ENCODE measurements around the gene PSMD3. TPM values are rescaled to one million over a fixed set of nuclear protein-coding genes. Genes with fewer than 3 reads are reported as not detected.

PSMD3 gene
- total RNA-seq: 100 to 1,000 TPM; 152 to 164 TPM
- polyA plus RNA-seq (2013, experiment 1 of 2): 142 TPM
- 132 TPM for polyA plus RNA-seq (2013, experiment 2 of 2)
- long read RNA-seq, experiment 1, transcript PSMD3-201 (12 exons, 2,158 nt): major isoform, 53 of 102 reads
- long read RNA-seq, experiment 1, partial matches to known transcripts: 38 of 102 reads
- long read RNA-seq, experiment 1, other reads (novel, unspliced or antisense): 11 of 102 reads
- long read RNA-seq, experiment 2, transcript PSMD3-201 (12 exons, 2,158 nt): major isoform, 186 of 203 reads
- long read RNA-seq, experiment 2, partial matches to known transcripts: 13 of 203 reads
- long read RNA-seq, experiment 2, other reads (novel, unspliced or antisense): 4 of 203 reads
- long read RNA-seq, experiment 3, transcript PSMD3-201 (12 exons, 2,158 nt): major isoform, 744 of 794 reads
- long read RNA-seq, experiment 3, partial matches to known transcripts: 19 of 794 reads
- long read RNA-seq, experiment 3, other reads (novel, unspliced or antisense): 31 of 794 reads
- long read RNA-seq, experiment 4, transcript PSMD3-201 (12 exons, 2,158 nt): major isoform, 83 of 90 reads
- long read RNA-seq, experiment 4, partial matches to known transcripts: 5 of 90 reads
- long read RNA-seq, experiment 4, other reads (novel, unspliced or antisense): 2 of 90 reads

DNA sequence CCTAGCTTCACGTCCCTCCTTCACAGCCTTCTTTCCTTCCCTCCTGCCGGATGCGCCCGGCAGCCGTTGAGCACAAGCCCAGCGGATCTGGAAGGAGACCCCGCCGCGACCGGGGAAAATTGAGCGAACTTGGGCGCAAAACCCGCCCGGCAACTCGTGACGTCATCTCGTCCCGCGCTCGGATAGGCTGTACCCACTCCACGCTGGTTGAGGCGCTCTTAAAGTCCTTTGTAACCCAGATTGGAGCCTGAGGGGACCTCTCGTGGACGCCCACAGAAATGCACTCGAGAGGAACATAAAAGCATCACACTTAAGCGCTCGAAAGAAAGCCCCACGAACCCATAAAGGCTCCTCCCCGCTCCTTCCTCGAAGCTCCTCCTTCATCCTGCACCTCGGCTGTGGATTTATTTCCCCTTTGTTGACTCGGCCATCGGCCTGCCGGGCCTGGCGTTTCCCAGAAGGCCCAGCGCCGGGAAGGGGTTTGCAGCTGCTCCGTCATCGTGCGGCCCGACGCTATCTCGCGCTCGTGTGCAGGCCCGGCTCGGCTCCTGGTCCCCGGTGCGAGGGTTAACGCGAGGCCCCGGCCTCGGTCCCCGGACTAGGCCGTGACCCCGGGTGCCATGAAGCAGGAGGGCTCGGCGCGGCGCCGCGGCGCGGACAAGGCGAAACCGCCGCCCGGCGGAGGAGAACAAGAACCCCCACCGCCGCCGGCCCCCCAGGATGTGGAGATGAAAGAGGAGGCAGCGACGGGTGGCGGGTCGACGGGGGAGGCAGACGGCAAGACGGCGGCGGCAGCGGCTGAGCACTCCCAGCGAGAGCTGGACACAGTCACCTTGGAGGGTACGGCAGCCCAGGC lies at the start of gene PSMD3:
TSS of gene PSMD3 (plus strand) at position 457 of the 856 bp plus-strand sequence. CDS start at position 621, 164 bp downstream.
- peaks cover 2% of the 10 kb centered on the region for H3K4me1 ChIP-seq (ENCODE audit: control insufficient read depth, insufficient read depth, low read length)
- 0% methylated on average over 35 to 84 of the region's 84 CpGs for WGBS, 2 experiments (ENCODE audit: insufficient coverage in 1 of 2, insufficient read length in 1 of 2)
- Mint-ChIP-seq H3K27me3 (ENCODE audit: insufficient read depth) (peaks cover 6% of the 10 kb centered on the region), H3K4me1 (peaks cover 23% of the 10 kb centered on the region), H3K27ac (peak within 1 kb of the TSS; percentile 93), H3K4me3 (peak within 1 kb of the TSS; percentile 92), H3K36me3 (ENCODE audit: low read depth) (peaks cover 20% of the 10 kb centered on the region), H3K9me3 (no peaks in the 10 kb centered on the region)
- H3K27me3 ChIP-seq (ENCODE audit: control insufficient read depth, insufficient read depth, low read length, poor library complexity, severe bottlenecking): no peaks in the 10 kb centered on the region
- H3K36me3 ChIP-seq (ENCODE audit: control insufficient read depth, insufficient read depth, low read length): peaks cover 23% of the 10 kb centered on the region
- peak; percentile 100 for DNase-seq
- H3K9me3 ChIP-seq (ENCODE audit: control insufficient read depth, low read length): no peaks in the 10 kb centered on the region
- H3K9ac ChIP-seq (ENCODE audit: extremely low read depth, low read length, poor library complexity, severe bottlenecking): peak within 1 kb of the TSS; percentile 98
- TF ChIP-seq, protein P1, sequence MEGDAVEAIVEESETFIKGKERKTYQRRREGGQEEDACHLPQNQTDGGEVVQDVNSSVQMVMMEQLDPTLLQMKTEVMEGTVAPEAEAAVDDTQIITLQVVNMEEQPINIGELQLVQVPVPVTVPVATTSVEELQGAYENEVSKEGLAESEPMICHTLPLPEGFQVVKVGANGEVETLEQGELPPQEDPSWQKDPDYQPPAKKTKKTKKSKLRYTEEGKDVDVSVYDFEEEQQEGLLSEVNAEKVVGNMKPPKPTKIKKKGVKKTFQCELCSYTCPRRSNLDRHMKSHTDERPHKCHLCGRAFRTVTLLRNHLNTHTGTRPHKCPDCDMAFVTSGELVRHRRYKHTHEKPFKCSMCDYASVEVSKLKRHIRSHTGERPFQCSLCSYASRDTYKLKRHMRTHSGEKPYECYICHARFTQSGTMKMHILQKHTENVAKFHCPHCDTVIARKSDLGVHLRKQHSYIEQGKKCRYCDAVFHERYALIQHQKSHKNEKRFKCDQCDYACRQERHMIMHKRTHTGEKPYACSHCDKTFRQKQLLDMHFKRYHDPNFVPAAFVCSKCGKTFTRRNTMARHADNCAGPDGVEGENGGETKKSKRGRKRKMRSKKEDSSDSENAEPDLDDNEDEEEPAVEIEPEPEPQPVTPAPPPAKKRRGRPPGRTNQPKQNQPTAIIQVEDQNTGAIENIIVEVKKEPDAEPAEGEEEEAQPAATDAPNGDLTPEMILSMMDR (conservative IDR thresholded peaks at IDR 0.05): peak; percentile 73
- H3K4me3 ChIP-seq (ENCODE audit: low read length): peak within 1 kb of the TSS; percentile 99
- peak within 1 kb of the TSS; percentile 95 for H3K27ac ChIP-seq (ENCODE audit: low read depth, low read length)

DNA sequence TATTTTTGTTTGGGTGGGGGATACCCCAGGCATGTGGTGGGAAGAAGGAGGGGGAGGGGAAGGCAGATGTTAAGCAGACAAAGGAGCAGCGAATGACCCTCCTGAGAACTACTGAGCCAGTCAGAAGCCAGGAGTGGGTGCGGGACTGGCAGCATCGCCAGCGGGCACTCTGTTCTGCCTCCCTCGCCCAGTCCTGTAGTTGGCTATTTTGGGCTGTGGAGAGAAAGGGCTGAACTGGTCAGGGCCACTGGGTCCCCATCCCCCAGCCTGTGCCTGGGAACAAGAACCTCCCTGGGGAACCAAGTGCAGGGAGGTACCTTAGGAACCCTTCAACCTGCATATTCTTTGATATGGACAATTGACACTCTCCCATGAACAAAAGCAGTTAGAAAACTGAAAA lies 46.7 kb upstream of the PSMD3 start:
- H3K9me3 ChIP-seq (ENCODE audit: control insufficient read depth, low read length): no peaks in the 10 kb centered on the region
- no peak overlapping the region for H3K9ac ChIP-seq (ENCODE audit: extremely low read depth, low read length, poor library complexity, severe bottlenecking)
- no peaks in the 10 kb centered on the region for H3K36me3 Mint-ChIP-seq (ENCODE audit: low read depth)
- no peak overlapping the region for H3K27ac Mint-ChIP-seq
- H3K27me3 Mint-ChIP-seq (ENCODE audit: insufficient read depth): no peaks in the 10 kb centered on the region
- H3K9me3 Mint-ChIP-seq: no peaks in the 10 kb centered on the region
- WGBS, 2 experiments (ENCODE audit: insufficient coverage in 1 of 2, insufficient read length in 1 of 2): 92 to 93% methylated on average over 2 to 5 of the region's 5 CpGs
- H3K27me3 ChIP-seq (ENCODE audit: control insufficient read depth, insufficient read depth, low read length, poor library complexity, severe bottlenecking): no peaks in the 10 kb centered on the region
- H3K4me3 ChIP-seq (ENCODE audit: low read length): no peak overlapping the region
- no peak overlapping the region for H3K4me3 Mint-ChIP-seq
- H3K4me1 ChIP-seq (ENCODE audit: control insufficient read depth, insufficient read depth, low read length): no peaks in the 10 kb centered on the region
- no peaks in the 10 kb centered on the region for H3K36me3 ChIP-seq (ENCODE audit: control insufficient read depth, insufficient read depth, low read length)
- TF ChIP-seq, protein P1 (conservative IDR thresholded peaks at IDR 0.05): no peak
- DNase-seq: peak; percentile 51
- no peak overlapping the region for H3K27ac ChIP-seq (ENCODE audit: low read depth, low read length)
- peaks cover 14% of the 10 kb centered on the region for H3K4me1 Mint-ChIP-seq

DNA sequence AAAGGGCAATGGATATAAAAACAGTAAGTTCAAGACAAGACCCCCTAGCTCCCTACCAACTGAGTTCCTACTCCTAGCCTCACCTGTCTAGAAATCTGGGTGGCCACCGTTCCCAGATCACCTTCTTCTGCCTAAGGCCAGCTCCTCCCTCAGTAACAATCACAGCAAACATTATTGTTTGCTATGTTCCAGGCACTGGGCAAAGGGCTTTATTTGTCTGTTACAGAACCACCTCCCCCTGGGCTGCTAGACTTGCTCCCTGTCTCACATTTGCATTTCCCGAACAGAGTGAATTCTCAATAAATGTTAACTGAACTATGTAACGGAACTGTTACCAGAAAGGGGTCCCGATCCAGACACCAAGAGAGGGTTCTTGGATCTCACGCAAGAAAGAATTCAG lies 46.3 kb upstream of the PSMD3 start:
- H3K36me3 Mint-ChIP-seq (ENCODE audit: low read depth): no peaks in the 10 kb centered on the region
- H3K4me3 ChIP-seq (ENCODE audit: low read length): no peak overlapping the region
- H3K4me3 Mint-ChIP-seq: no peak overlapping the region
- H3K27ac Mint-ChIP-seq: no peak overlapping the region
- no peak for DNase-seq
- no peaks in the 10 kb centered on the region for H3K36me3 ChIP-seq (ENCODE audit: control insufficient read depth, insufficient read depth, low read length)
- 85 to 96% methylated on average over 5 of the region's 5 CpGs for WGBS, 2 experiments (ENCODE audit: insufficient coverage in 1 of 2, insufficient read length in 1 of 2)
- no peaks in the 10 kb centered on the region for H3K27me3 Mint-ChIP-seq (ENCODE audit: insufficient read depth)
- H3K27ac ChIP-seq (ENCODE audit: low read depth, low read length): no peak overlapping the region
- no peaks in the 10 kb centered on the region for H3K9me3 ChIP-seq (ENCODE audit: control insufficient read depth, low read length)
- no peak overlapping the region for H3K9ac ChIP-seq (ENCODE audit: extremely low read depth, low read length, poor library complexity, severe bottlenecking)
- no peaks in the 10 kb centered on the region for H3K4me1 ChIP-seq (ENCODE audit: control insufficient read depth, insufficient read depth, low read length)
- peaks cover 14% of the 10 kb centered on the region for H3K4me1 Mint-ChIP-seq
- H3K27me3 ChIP-seq (ENCODE audit: control insufficient read depth, insufficient read depth, low read length, poor library complexity, severe bottlenecking): no peaks in the 10 kb centered on the region
- TF ChIP-seq, protein P1 (conservative IDR thresholded peaks at IDR 0.05): no peak
- no peaks in the 10 kb centered on the region for H3K9me3 Mint-ChIP-seq
